Measurements from ENCODE around the gene F11R. TPM values are rescaled to one million over a fixed set of nuclear protein-coding genes. Genes with fewer than 3 reads are reported as not detected.

Gene F11R
- total RNA-seq, 1 experiment from 2014 or later = 69.2 TPM

- no peaks in the 10 kb centered on the region for H3K36me3 ChIP-seq (ENCODE audit: low read depth, low read length)
- H3F3A ChIP-seq (ENCODE audit: low read length, unreplicated experiment) = no peaks in the 10 kb centered on the region
- no peak overlapping the region for H3K9ac ChIP-seq (ENCODE audit: low read length)
- ChIA-PET POLR2A (ENCODE audit: unreplicated experiment) (no interaction called here), CTCF (interaction anchor here (0.7 kb wide), 1 partner anchor 271 kb away, joined by 5 read pairs; no protein-coding TSS in a partner anchor)
- intact Hi-C loops (cut with micrococcal nuclease) = no loop called here
- no peaks in the 10 kb centered on the region for H3K27me3 ChIP-seq (ENCODE audit: low read length)
- H4K20me1 ChIP-seq (ENCODE audit: low read length) = no peaks in the 10 kb centered on the region
- no peak overlapping the region for H3K4me2 ChIP-seq (ENCODE audit: low read length)
- H3K27ac ChIP-seq (ENCODE audit: low read length) = no peak overlapping the region
- no TSS peak for BruUV-seq (replicated peaks)
- TF ChIP-seq CTCF (conservative IDR thresholded peaks at IDR 0.05; ENCODE audit: low read depth, low read length) = no peak
- no peak for TF ChIP-seq EZH2phosphoT487 (IDR thresholded peaks at IDR 0.05; ENCODE audit: borderline replicate concordance, low read length)
- TF ChIP-seq EZH2 (IDR thresholded peaks at IDR 0.05; ENCODE audit: low read length, unreplicated experiment) = no peak
- ATAC-seq (no peak), DNase-seq (no peak)
- no peaks in the 10 kb centered on the region for H3K79me2 ChIP-seq (ENCODE audit: low read length)
- H2AFZ ChIP-seq (ENCODE audit: low read length) = no peak overlapping the region
- H3K4me1 ChIP-seq (ENCODE audit: insufficient read depth, low read length) = peaks cover 4% of the 10 kb centered on the region; the same call in 1 of the 2 replicates
- H3K9me2 ChIP-seq (replicated peaks; ENCODE audit: low read length) = no peaks in the 10 kb centered on the region
- H3K9me3 ChIP-seq (ENCODE audit: low read length) = no peaks in the 10 kb centered on the region
- H3K4me3 ChIP-seq (ENCODE audit: low read length) = no peak overlapping the region
Measured at GRCh38 chr1:160985723-160986122, 35.2 kb downstream of the F11R start.

GRCh38 chr1:160981584-160982411 lies 39.2 kb downstream of the F11R start:
- DNase-seq (no peak), ATAC-seq (no peak)
- H3K36me3 ChIP-seq (ENCODE audit: low read depth, low read length) = no peaks in the 10 kb centered on the region
- H3K79me2 ChIP-seq (ENCODE audit: low read length) = no peaks in the 10 kb centered on the region
- no peak for TF ChIP-seq CTCF (conservative IDR thresholded peaks at IDR 0.05; ENCODE audit: low read depth, low read length)
- no peak for TF ChIP-seq EZH2phosphoT487 (IDR thresholded peaks at IDR 0.05; ENCODE audit: borderline replicate concordance, low read length)
- no peak for TF ChIP-seq EZH2 (IDR thresholded peaks at IDR 0.05; ENCODE audit: low read length, unreplicated experiment)
- H3K4me2 ChIP-seq (ENCODE audit: low read length) = no peak overlapping the region
- no peaks in the 10 kb centered on the region for H3K4me1 ChIP-seq (ENCODE audit: insufficient read depth, low read length)
- no peaks in the 10 kb centered on the region for H3K9me2 ChIP-seq (replicated peaks; ENCODE audit: low read length)
- H3F3A ChIP-seq (ENCODE audit: low read length, unreplicated experiment) = no peaks in the 10 kb centered on the region
- no TSS peak for BruUV-seq (replicated peaks)
- H3K4me3 ChIP-seq (ENCODE audit: low read length) = no peak overlapping the region
- intact Hi-C loops (cut with micrococcal nuclease) = no loop called here
- H3K27me3 ChIP-seq (ENCODE audit: low read length) = no peaks in the 10 kb centered on the region
- H2AFZ ChIP-seq (ENCODE audit: low read length) = no peak overlapping the region
- H3K27ac ChIP-seq (ENCODE audit: low read length) = no peak overlapping the region
- H3K9ac ChIP-seq (ENCODE audit: low read length) = no peak overlapping the region
- no peaks in the 10 kb centered on the region for H4K20me1 ChIP-seq (ENCODE audit: low read length)
- CTCF ChIA-PET = no interaction called here
- H3K9me3 ChIP-seq (ENCODE audit: low read length) = no peaks in the 10 kb centered on the region
- POLR2A ChIA-PET (ENCODE audit: unreplicated experiment) = no interaction called here

- CTCF ChIA-PET = no interaction called here
- no peaks in the 10 kb centered on the region for H3K27me3 ChIP-seq (ENCODE audit: low read length)
- H3K4me1 ChIP-seq (ENCODE audit: insufficient read depth, low read length) = no peaks in the 10 kb centered on the region
- no peak overlapping the region for H3K4me2 ChIP-seq (ENCODE audit: low read length)
- no peak overlapping the region for H2AFZ ChIP-seq (ENCODE audit: low read length)
- no peak overlapping the region for H3K9ac ChIP-seq (ENCODE audit: low read length)
- no peaks in the 10 kb centered on the region for H3K79me2 ChIP-seq (ENCODE audit: low read length)
- H3K27ac ChIP-seq (ENCODE audit: low read length) = no peak overlapping the region
- H4K20me1 ChIP-seq (ENCODE audit: low read length) = no peaks in the 10 kb centered on the region
- ATAC-seq (no peak), DNase-seq (no peak)
- TF ChIP-seq EZH2phosphoT487 (IDR thresholded peaks at IDR 0.05; ENCODE audit: borderline replicate concordance, low read length) (no peak), CTCF (conservative IDR thresholded peaks at IDR 0.05; ENCODE audit: low read depth, low read length) (no peak), EZH2 (IDR thresholded peaks at IDR 0.05; ENCODE audit: low read length, unreplicated experiment) (no peak)
- no peaks in the 10 kb centered on the region for H3K9me2 ChIP-seq (replicated peaks; ENCODE audit: low read length)
- intact Hi-C loops (cut with micrococcal nuclease) = no loop called here
- H3K4me3 ChIP-seq (ENCODE audit: low read length) = no peak overlapping the region
- no peaks in the 10 kb centered on the region for H3F3A ChIP-seq (ENCODE audit: low read length, unreplicated experiment)
- no peaks in the 10 kb centered on the region for H3K9me3 ChIP-seq (ENCODE audit: low read length)
- no peaks in the 10 kb centered on the region for H3K36me3 ChIP-seq (ENCODE audit: low read depth, low read length)
- POLR2A ChIA-PET (ENCODE audit: unreplicated experiment) = interaction anchor here (0.6 kb wide), 1 partner anchor 73 kb away, joined by 3 read pairs; no protein-coding TSS in a partner anchor
- BruUV-seq (replicated peaks) = no TSS peak
Measured at GRCh38 chr1:160979286-160979685, 41.7 kb downstream of the F11R start.
